Urothelium cell line (cell line): ENCODE results near the gene CIBAR2.
"Not testable (repeated sequence)": the region's sequence is repeated elsewhere in the genome, so short reads cannot be mapped to it uniquely, and the experiment has no call there.

Experiments used
- DNase-seq: peaks from one replicate; pipeline ENCODE4 v3.0.0; 2011; ENCODE audit warnings: low spot score, mixed read lengths
- FAIRE-seq: peaks from 2 replicates; lab custom pipeline; 2011; peaks lifted over from hg19 to GRCh38; lab: Jason Lieb, UNC

CIBAR2 gene

DNA sequence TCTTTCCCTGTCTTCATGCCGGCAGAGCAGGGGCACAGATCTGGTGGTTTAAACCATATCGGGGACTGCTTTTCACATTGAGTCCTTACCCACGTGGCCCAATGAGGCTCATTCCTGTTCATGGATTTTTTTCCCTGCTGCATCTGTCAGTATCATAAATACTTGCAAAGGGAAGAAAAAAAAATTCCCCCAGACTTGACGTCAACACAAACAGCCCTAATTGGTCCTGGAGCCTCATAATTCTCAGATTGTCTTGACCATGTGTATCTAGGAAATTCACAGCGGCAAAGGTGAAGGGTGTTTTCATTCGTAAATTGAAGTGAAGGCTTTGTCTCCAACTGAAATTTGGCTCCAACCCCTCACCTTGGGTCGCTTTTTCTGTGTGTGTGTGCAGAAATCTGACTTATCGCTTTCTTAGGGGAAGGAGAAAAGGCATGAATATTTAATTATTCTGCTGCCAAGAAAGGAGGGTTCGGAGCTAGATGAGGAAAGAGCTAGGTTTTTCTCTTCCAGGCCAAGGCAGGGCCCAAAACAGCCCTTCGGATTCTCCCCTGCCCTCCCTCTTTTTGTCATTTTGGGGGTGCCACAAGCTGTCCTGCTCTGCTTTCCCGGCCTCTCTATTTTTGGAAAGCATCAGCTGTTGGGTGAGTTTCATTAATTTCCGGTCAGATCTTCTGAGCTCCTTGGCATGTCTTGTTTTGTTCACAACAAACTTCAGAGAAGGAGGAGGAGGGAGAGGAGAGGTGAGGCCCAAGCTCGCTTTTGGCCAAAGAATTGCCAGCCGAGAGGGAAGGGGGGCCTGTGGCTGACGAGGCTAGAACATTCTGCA is 17.8 kb upstream of the CIBAR2 start:
- DNase-seq (no peak), FAIRE-seq (no peak)

DNA sequence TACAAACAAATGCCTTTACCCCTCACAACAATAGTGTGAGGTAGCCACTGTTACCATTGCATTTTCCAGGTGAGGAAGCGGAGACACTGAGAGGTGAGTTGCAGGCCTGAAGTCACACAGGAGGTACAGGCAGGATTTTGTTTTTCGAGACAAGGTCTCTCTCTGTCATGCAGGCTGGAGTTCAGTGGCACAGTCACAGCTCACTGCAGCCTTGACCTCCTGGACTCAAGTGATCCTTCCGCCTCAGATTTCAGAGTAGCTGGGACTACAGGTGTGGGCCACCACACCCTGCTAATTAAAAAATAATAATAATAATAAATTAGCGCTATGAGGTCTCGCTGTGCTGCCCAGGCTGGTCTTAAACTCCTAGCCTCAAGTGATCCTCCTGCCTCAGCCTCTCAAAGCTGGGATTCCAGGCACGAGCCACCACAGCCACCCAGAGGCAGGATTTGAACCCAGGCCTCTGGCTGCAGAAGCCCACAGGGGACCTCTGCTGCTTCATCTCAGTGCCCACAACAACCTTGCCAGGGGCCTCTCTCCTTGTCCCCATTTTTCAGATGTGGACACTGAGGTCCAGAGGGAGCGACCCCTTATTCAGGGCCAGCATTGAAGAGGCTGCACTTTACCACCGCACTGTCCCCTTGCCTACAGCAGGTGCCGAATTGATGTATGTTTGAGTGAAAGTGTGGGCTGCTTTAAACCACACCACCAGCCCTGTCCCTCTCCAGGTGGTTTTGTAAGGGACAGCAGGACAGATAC is 16.0 kb upstream of the CIBAR2 start:
- no peak for DNase-seq
- no peak for FAIRE-seq

DNA sequence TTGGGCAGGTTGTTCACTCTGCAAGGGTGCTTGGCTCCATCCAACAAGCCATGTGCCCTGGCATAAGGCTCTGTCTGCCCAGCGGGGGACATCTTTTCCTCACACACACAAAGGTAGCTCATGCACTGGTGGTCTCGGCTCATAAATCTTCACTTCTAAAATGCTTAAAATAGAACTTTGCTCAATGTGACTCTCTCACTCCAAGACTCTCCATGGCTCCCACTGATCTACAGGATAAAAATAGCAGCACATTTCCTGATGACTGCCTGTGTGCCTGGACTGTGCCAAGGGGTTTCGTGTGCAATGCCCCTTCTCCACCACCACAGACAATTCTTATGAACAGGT is 15.1 kb upstream of the CIBAR2 start:
- FAIRE-seq, result no peak

DNA sequence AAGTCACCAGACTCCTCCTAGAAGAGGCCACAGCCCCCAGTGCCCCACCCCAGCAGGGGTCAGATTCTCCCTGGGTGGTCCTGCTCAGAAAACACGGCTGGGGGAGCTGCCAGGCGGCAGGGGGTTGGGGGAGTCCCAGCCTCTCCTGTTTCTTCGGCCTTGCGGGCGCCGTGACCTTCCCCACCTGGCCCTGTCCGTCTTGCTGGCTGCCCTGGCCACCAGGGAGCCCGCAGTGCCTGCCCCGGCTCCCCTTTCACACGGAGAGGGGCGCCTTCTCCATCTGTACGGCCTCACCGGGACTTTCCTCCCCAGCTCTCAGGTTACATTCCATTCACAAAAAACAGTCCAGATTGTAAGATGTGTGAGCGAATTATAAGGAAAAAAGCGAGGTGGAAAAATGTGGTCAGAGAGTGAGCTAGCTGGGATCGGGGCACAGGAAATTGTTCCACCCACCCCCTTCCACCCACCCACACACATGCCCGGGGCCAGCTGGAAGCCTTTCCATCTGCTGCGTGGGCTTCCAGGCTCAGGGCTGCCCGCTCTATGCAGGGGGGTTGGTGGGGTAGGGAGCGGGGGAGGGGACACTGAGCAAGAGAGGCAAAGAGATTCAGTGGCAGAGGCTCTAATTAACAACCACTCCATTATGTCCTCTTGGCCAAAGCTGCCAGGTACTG is 14.6 kb upstream of the CIBAR2 start:
- FAIRE-seq (no peak), DNase-seq (peak; percentile 91)

More for the DNA sequence above, 15.1 kb upstream of the CIBAR2 start:
- DNase-seq, result no peak

DNA sequence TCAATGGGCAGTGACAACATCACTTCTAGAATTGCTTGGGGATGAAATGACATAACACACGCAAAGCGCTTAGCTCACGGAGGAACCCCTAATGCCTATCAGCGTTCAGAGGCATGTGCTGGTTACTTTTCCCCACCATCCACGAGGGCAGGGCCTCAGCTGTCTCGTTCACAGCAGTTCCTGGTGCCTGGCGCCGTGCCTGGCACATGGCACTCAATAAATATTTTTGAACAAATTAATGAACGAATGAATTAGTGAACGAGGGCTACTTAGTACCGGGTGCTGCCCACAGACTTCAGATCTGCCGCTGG is 14.1 kb upstream of the CIBAR2 start:
- DNase-seq (no peak), FAIRE-seq (no peak)

DNA sequence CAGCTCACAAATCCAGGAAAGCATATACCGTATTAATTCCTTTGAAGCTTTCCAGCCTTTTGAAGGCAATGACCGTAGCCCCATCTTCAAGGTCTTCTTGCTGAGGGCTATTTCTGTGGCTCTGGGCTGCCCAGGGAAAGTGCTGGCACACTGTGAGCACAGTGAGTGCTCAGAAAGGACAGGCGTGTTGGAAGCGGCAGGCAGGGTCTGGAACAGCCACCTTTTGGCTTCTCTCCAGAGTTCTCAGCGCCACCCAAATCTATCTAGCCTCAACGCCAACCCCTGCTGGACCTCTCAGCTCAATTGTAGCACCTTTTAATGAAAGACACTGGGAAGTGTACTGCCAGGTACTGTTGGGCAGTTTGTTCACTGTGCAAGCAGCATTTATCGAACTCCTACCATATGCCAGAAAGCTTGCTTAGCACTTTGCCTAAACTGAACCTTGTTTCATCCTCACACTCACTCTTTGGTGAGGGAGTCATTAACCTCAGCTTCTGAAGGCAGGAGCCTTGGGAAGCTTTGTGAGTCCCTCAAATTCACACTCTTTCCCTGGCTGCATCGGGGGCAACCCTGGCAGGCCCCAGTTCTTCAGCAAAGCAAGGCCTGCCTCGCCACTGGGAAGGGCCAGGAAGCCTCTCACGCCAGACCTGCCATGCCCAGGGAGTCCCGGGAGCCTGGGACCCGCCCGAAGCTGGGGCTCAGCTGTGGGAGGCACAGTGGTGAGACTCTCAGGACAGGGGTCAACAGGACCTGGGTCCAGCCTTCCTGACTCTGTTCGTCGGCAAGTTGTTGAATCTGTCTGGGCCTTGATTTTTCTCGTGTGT is 13.5 kb upstream of the CIBAR2 start:
- FAIRE-seq (no peak), DNase-seq (no peak)

DNA sequence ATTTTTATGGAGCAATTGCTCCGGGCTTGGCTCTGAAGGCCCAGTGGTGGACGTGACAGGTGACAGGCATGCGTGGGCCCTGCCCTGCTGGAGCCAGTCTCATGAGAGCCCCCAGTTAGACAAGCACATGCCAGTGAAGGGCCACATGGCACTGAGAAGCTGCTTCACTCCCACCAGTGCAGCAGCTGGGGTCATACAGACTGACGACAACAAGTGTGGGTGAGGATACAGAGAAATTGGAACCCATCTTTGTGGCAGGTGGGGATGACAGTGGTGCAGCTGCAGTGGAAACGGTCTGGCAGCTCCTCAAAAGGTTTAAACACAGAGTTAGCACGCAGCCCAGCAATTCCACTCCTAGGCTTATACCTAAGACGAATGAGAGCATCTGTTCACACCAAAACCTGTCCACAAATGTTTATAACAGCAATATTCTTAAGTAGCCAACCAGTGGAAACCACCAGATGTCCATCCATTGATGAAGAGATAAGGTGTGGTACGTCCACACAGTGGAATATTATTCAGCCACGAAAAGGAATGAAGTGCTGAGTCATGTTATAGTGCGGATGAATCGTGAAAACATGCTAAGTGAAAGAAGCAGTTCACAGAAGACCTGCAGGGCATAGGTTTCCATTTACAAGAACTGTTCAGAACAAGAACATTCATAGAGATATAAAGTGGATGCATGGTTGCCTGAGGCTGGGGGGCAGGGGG is 12.5 kb upstream of the CIBAR2 start:
- FAIRE-seq (no peak), DNase-seq (no peak)

DNA sequence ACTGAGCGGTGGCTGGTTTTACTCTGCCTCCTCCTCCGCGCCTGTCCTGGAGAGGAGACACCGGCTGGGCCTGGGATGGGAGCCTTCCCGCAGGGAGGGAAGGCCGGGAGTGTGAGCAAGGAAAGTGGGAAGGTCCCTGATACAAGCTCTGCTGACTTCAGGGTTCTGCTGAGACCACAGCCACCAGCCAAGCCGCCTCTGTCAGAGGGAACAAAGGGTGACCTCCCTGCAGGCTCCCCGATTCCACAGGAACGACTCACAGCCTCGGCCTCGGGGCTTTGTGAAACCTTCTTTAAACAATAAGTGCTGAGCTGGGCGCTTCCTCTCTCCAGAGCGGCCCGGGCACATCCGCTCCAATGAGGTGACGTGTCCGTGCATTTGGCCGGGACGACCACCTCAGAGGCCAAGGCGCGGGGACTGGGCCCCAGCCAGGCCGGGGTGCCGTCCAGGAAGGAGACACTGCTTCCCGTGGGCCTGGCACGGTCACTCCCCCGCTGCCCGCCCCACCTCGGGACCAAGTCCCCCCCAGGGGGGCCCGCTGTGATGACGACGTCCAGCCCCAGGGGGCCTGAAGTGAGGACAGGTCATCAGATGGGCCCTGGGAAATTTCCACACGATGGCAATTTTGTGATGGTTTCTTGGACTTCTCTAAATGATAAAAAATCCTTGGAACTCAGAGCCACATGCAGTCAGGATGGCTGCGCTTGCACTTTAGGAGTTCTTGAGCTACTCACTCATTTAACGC is 11.8 kb upstream of the CIBAR2 start:
- FAIRE-seq, result no peak
- DNase-seq, result no peak

DNA sequence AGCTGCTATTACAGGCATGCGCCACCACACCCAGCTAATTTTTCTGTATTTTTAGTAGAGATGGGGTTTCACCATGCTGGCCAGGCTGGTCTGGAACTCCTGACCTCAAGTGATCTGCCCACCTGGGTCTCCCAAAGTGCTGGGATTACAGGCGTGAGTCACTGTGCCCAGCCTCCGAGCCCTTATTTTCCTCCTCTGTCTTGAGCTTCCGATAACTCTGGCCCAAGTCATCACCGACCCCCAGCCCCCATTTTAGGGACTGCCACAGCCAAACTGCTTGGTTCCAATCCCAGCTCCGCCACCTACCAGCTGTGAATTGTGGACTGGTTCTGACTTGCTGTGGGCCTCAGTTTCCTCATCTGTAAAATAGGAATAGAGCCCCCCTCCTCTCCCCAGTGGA is 11.2 kb upstream of the CIBAR2 start:
- not testable (repeated sequence) for FAIRE-seq

DNA sequence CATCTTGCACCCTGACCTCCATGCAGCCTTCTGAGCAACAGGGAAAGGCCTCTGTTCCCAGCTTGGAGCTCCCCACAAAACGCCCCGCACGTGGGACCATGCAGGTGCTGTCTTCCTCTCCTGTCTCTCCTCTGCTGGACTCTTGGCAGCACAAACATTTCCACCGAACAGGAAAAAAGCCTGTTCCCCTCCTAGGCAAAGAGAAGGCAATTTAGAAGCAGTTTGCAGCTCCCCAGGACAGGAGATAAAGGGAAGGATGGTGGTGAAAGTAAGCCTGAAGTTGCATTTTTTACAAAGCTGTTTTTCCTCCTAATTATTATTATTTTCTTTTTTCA is 7.7 kb upstream of the CIBAR2 start:
- FAIRE-seq, result no peak
- DNase-seq, result no peak

More for the DNA sequence above, 11.2 kb upstream of the CIBAR2 start:
- DNase-seq, result not testable (repeated sequence)

DNA sequence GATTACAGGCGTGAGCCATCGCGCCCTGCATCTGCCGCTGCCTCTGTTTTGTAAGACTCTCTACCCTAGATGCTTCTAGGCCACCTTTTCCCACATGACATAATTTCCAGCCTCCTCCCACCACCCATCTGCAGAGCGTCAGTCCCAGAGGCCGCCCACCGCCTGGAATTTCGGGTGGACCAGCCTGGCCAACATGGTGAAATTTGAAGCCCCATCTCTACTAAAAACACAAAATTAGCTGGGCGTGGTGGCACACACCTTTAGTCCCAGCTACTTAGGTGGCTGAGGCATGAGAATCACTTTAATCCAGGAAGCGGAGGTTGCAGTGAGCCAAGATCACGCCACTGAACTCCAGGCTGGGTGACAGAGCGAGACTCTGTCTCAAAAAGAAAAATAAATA is 5.1 kb upstream of the CIBAR2 start:
- no peak for FAIRE-seq
- DNase-seq, result no peak

DNA sequence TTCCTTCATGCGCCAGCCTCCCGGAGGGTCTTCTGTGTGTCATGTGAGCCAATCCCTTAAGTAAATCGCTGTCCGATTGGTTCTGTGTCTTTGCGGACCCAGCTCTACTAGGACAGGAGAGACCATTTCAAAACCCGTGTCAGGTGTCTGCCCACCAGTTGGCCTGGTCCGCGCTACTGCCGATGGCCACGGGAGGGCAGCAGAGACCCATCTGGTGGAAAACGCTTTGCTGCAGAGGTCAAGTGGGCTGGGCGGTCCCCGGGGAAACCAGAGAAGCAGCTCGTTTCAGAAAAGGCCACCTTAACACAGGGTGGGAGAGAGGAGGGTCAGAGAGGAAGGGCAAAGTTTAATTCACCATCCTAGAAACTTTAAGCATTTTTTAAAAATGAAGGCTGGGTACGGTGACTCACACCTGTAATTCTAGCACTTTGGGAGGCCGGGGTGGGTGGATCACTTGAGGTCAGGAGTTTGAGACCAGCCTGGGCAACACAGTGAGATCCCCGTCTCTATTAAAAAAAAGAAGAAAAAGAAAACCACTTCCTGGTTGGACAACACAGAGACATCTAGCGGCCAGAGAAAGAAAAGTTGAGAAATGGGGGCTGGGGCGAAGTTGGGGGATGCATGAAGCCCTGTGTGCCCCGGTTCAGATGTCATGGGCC is 2.8 kb upstream of the CIBAR2 start:
- peak; percentile 59 for FAIRE-seq
- peak; percentile 93 for DNase-seq

DNA sequence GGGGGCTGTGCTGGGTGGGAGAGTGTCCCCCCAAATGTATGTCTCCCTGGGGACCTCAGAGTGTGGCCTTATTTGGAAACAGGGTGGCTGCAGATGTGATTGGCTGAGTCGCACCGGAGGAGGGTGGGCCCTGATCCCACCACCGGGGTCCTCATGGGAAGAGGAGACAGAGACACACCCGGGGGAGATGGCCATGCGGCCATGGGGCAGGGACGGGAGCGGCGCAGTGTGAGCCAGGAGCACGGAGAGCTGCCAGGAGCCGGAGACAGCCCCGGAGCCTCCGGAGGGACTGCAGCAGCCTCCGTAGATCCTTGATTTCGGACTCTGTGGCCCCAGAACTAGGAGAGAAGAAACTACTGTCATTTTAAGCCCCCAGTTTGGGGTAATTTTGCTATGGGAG is 1.6 kb upstream of the CIBAR2 start:
- DNase-seq (no peak), FAIRE-seq (no peak)

DNA sequence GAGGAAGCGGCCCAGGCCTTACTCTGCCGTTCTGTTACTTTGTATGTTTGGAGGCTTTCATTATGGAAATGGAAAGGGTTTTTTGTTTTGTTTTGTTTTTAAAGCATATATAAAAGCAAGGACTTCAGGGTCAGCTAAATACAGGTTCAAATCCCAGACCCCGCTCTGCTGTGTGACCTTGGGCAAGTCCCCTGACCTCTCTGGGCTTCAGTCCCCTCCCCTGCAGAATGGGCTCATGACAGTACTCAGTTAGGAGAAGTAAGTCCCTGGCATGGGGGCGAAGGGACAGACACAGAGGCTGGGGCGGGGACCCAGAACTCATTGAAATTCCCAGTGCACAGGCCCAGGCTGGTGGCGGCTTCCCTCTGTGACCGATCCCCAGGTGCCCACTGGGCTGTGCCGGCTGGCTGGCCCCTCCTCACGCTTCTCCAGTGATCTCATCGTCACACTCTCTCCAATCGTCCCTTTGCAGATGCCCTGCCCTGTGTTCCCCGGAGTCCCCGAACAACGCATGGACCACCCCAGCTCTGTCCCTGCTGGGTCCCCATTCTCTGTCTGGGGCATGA is 979 bp upstream of the CIBAR2 start:
- DNase-seq (no peak), FAIRE-seq (no peak)

DNA sequence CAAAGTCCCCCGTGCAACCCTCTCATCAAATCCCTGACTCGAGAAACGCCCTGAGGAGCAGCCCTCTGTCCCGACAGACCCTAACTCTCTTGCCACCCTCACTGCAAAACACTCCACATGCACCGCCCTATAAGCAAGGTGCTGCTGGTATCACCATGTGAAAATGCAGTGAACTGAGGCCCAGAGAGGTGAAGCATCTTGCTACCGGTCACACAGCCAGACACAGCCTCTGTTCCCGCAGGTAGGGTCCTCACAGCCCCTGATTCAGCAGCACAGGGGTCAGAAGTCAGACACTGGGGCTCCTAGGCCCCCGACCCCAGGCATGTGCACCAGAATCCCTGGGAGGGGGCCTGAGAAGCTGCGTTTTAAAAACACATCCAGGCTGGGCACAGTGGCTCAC is 1.1 kb downstream of the CIBAR2 start:
- no peak for FAIRE-seq

DNA sequence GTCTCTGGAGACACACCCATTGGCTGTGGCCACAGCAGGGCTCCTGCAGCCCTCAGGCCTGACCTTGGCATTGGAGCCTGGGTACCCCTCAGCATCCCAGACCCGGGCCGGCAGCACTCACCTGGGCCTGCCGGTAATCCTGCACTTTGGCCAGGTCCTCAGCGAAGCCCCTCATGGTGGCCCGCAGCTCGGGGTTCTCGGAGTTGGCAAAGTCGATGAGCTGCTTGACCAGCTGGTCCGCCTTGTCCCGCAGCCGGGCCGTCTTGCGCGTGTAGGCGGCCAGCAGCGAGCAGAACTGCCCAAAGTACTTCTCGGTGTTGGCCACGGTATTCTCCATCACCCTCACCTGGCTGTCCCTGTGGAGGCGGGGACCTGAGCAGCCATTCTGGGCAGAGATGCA is 2.2 kb downstream of the CIBAR2 start:
- DNase-seq, result no peak
- FAIRE-seq, result no peak

More for the DNA sequence above, 1.1 kb downstream of the CIBAR2 start:
- no peak for DNase-seq

DNA sequence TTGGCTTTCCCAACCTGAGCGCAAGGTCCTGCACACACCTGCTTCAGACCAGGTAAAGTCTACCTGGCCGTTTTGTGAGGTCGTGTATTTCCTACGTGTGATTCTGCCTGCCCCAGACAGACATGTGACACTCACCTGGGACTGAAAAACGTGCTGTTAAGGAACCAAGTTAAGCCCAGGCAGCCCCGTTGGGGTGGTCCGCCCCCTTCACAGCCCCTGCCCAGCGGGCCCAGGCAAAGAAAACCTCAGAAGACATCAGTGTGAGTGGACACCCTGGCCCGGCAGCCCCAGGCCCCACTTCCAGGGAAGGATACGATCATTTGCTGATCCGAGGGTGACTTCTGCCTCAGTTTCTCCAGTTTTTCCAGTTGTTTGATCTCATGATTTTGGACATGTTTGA is 4.7 kb downstream of the CIBAR2 start:
- FAIRE-seq, result no peak
- DNase-seq, result no peak

DNA sequence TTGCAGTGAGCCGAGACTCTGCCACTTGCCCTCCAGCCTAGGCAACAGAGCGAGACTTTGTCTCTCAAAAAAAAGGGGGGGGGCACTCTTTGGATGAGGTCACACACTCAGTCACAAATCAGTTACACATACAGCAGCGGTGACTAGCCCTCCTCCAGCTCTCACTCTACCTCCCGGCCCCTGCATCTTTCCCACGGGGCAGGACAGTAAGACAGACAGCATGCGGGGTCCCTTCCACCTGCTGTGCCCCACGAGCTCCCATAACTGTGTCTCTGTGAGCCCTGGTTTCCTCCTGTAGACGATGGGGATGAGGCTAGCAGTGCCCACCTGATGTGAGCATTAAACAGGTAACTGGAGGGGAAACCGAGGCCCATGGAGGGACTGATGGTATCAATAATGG is 5.2 kb downstream of the CIBAR2 start:
- FAIRE-seq (no peak), DNase-seq (no peak)

DNA sequence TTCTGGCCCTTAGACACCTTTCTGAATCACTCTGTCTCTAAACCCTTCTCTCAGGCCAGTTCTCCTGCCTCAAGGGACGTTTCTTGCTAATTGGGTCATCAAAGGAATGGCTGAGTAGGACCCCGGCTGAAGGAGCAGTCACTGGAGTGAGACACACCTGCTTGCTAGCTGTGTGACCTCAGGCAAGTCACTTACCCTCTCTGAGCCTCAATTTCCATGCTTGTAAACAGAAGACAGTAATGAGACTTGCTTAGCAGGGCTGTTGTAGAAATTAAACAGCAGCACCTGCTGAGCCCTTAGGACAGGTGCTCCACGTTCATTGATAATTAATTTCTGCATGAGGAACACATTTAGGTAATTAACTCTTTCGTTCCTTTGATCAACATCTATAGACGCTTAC is 6.8 kb downstream of the CIBAR2 start:
- FAIRE-seq (no peak), DNase-seq (no peak)
